ENCODE measurements around the gene RBM17.
"Not testable (repeated sequence)": the region's sequence is repeated elsewhere in the genome, so short reads cannot be mapped to it uniquely, and the experiment has no call there.

The RBM17 gene

GRCh38 chr10:6135589-6136168, 46.8 kb downstream of the RBM17 start:
- no peak for DNase-seq

GRCh38 chr10:6136215-6137201, 47.7 kb downstream of the RBM17 start:
- DNase-seq: peak in 1 of 51 donors; percentile 22

GRCh38 chr10:6138456-6138855, 49.6 kb downstream of the RBM17 start:
- DNase-seq: no peak

GRCh38 chr10:6139470-6139869, 50.6 kb downstream of the RBM17 start:
- DNase-seq: no peak

- DNase-seq: no peak
Measured at GRCh38 chr10:6140141-6140841, 51.5 kb downstream of the RBM17 start.

- DNase-seq: no peak
Measured at GRCh38 chr10:6140965-6141295, 52.1 kb downstream of the RBM17 start.

- DNase-seq: peak in 1 of 51 donors; percentile 12
Measured at GRCh38 chr10:6141296-6142151, 52.7 kb downstream of the RBM17 start.

- not testable (repeated sequence) for DNase-seq
Measured at GRCh38 chr10:6142186-6142585, 53.4 kb downstream of the RBM17 start.

GRCh38 chr10:6142644-6143043, 53.8 kb downstream of the RBM17 start:
- no peak for DNase-seq

GRCh38 chr10:6143181-6143580, 54.3 kb downstream of the RBM17 start:
- DNase-seq: no peak

GRCh38 chr10:6144406-6145165, 55.8 kb downstream of the RBM17 start:
- DNase-seq: peak in 50 of 51 donors; percentile 19 to 87 (median 66)

GRCh38 chr10:6145166-6145987, 56.5 kb downstream of the RBM17 start:
- peak in 6 of 51 donors; percentile 43 to 53 (median 46) for DNase-seq

GRCh38 chr10:6146013-6146785, 57.4 kb downstream of the RBM17 start:
- peak in 1 of 51 donors; percentile 45 for DNase-seq

- no peak for DNase-seq
Measured at GRCh38 chr10:6146921-6147320, 58.1 kb downstream of the RBM17 start.

GRCh38 chr10:6148251-6148701, 59.4 kb downstream of the RBM17 start:
- no peak for DNase-seq

- no peak for DNase-seq
Measured at GRCh38 chr10:6148908-6149307, 60.1 kb downstream of the RBM17 start.

- peak in 49 of 51 donors; percentile 7 to 82 (median 51) for DNase-seq
Measured at GRCh38 chr10:6151087-6151977, 62.5 kb downstream of the RBM17 start.

Measured in hypothalamus (tissue), 51 donors.